Subcutaneous adipose tissue (tissue), 4 donors: ENCODE data around the gene GARRE1. TPM values are rescaled to one million over a fixed set of nuclear protein-coding genes. Genes with fewer than 3 reads are reported as not detected.

Experiments
- CTCF ChIP-seq: fragments of 450-650 bp; IDR thresholded peaks from one replicate; pipeline ENCODE4 v1.5.1; 2016; ENCODE audit warnings: low read depth, mild to moderate bottlenecking, control low read depth, antibody characterized with exemption, moderate library complexity
- total RNA-seq, 4 donors: library from RNA; depleted of rRNA; stranded (reverse); fragments of >200 nt; gene quantifications; one replicate each; pipeline ENCODE4 v1.1.0, GENCODE V29; 2016

The GARRE1 gene
- total RNA-seq, 4 donors from 2014 or later, result 20.9 to 49.7 (median 36.0) TPM

GRCh38 chr19:34246340-34246739 lies 8.0 kb upstream of the GARRE1 start:
- no peak for TF ChIP-seq CTCF

- TF ChIP-seq CTCF, result no peak
These were observed 5.4 kb upstream of the GARRE1 start for GRCh38 chr19:34248941-34249340.

DNA sequence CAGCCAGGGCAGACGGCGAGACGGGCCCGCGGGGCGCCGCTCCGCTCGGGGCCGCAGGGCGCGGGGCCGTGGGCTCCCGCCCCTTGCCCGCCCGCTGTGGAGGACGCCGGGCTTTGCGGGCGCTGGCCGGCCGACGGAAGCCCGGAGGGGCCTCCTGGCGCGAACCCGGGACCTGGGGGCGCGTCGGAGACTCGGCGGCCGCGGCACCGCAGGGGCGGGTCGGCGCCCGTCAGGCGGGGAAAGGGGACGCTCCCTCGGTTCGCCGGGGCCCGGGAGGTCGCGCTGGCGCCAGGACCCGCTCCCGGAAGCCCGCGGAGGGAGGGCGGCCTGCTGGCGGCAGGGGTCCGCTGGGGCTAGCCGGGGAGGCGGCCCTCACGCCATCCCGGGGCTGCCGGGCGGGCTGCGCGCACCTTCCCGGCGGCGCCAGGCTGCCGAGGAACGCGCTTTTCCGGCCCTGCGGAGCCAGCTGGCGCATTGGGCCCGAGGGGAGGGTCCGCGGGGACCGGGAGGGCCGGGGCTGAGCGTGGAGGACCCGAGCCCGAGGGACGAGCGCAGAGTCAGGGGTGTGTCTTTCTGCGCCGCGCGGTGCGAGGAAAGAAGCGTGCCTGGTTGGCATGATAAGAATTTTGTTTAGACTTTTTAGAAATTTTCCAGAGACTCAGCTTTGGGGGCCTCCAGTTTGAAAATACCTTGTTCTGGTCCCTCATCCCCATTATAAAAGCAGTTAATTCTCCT lies 511 bp downstream of the GARRE1 start:
- no peak for TF ChIP-seq CTCF

DNA sequence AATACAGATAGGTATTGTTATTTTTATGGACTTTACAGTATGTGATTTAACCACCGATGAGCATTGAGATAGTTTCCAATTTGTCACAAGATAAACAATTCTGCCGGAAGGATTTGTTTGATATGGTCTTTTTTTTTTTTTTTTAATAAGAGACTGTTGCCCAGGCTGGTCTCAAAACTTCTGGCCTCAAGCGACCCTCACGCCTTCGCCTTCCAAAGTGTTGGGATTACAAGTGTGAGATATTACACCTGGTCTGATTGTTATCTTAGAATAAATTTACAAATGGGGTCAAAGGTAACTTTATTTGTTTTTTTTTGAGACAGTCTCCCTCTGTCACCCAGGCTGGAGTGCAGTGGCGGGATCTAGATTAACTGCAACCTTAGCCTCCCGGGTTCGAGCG lies 1.2 kb downstream of the GARRE1 start:
- no peak for TF ChIP-seq CTCF

- TF ChIP-seq CTCF, result no peak
These were observed 2.6 kb downstream of the GARRE1 start for GRCh38 chr19:34256835-34257558.

- TF ChIP-seq CTCF, result no peak
These were observed 3.2 kb downstream of the GARRE1 start for GRCh38 chr19:34257559-34257924.

- no peak for TF ChIP-seq CTCF
These were observed 5.2 kb downstream of the GARRE1 start for GRCh38 chr19:34259367-34260095.
